Measurements from ENCODE around the gene PRMT3. TPM values are rescaled to one million over a fixed set of nuclear protein-coding genes. Genes with fewer than 3 reads are reported as not detected.

PRMT3 gene
- total and polyA plus RNA-seq, 2 of the 4 experiments (the other 2 are of a cell fraction), result 8.8 to 11.3 TPM

DNA sequence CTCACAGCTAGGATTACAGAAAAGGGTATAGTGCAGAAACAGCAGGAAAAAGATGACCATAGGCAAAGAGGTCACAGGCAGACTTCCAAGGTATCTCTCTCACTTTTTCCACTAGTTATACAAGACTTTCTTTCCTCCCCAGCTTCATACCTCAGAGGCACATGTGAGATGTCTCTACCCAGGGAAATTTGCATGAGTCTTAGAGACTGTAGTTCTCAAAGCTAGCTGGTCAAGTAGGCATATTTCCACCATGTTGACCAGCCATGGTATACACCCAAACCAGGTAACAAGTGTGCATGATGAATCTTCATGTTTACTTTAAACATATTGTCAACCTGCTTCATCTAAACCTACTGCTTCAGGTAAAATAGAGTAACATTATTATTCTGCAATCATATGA lies 27.9 kb downstream of the PRMT3 start:
- Histone ChIP-seq H3K27ac (ENCODE audit: insufficient read depth, low read length) (no peak overlapping the region), H3K79me1 (ENCODE audit: low read depth in 1 of 2, low read length in 2 of 2) (no peaks in the 10 kb centered on the region), H2BK5ac (ENCODE audit: low read depth, low read length, poor library complexity, severe bottlenecking) (no peak overlapping the region), H4K20me1 (ENCODE audit: insufficient read depth, low read length) (no peaks in the 10 kb centered on the region), H4K8ac (ENCODE audit: low read depth in 2 of 2, low read length in 2 of 2) (no peak overlapping the region), H3K23ac (ENCODE audit: low read depth, low read length) (no peak overlapping the region), H3K4me1 (ENCODE audit: control insufficient read depth, insufficient read depth, low read length) (no peaks in the 10 kb centered on the region), H3K56ac (ENCODE audit: extremely low read depth, insufficient read depth, low read length) (no peak overlapping the region), H3K4me2 (ENCODE audit: low read depth, low read length) (no peak overlapping the region), H2BK15ac (ENCODE audit: low read depth, low read length) (no peak overlapping the region), H3K9me1 (ENCODE audit: insufficient read depth, low read length) (peaks cover 5% of the 10 kb centered on the region; the same call in 1 of the 2 replicates), H2AFZ (replicated peaks; ENCODE audit: low read length, poor library complexity) (no peak overlapping the region), H2AK9ac (replicated peaks; ENCODE audit: low read depth, low read length, poor library complexity) (no peak overlapping the region), H3K36me3 (ENCODE audit: control insufficient read depth, insufficient read depth, low read length) (0 out of 2 replicates have a peak, but pooled peaks cover 1% of the 10 kb centered on the region), H3K9ac (ENCODE audit: low read depth, low read length) (no peak overlapping the region), H2BK120ac (ENCODE audit: low read depth, low read length) (no peak overlapping the region), H3K18ac (ENCODE audit: low read depth, low read length) (no peak overlapping the region), H4K5ac (ENCODE audit: low read depth, low read length) (no peak overlapping the region), H3K14ac (replicated peaks; ENCODE audit: low read depth, low read length) (no peak overlapping the region), H3K4ac (ENCODE audit: low read depth, low read length) (no peak overlapping the region), H3K9me3 (ENCODE audit: control insufficient read depth, insufficient read depth, low read length) (no peaks in the 10 kb centered on the region), H2AK5ac (ENCODE audit: low read depth, low read length) (no peak overlapping the region), H3K4me3 (ENCODE audit: insufficient read depth, low read depth, low read length) (no peak overlapping the region), H4K91ac (ENCODE audit: insufficient read depth, low read depth, low read length) (no peak overlapping the region), H2BK20ac (ENCODE audit: low read depth, low read length) (no peak overlapping the region), H3K27me3 (ENCODE audit: control insufficient read depth, insufficient read depth, low read length) (no peaks in the 10 kb centered on the region)
- ATAC-seq (ENCODE audit: low read depth) (no peak), DNase-seq (no peak)
- in situ Hi-C loops (cut with MboI; ENCODE audit: low sequenced_read_pairs) (no loop called here), dilution Hi-C loops (cut with HindIII; ENCODE audit: low sequenced_read_pairs, unreplicated experiment) (no loop called here), intact Hi-C loops (cut with micrococcal nuclease) (no loop called here)
- TF ChIP-seq RFX5 (IDR thresholded peaks at IDR 0.05; ENCODE audit: low read depth, low read length), result no peak
- no peak for TF ChIP-seq CEBPB (IDR thresholded peaks at IDR 0.05; ENCODE audit: low read depth, low read length)
- TF ChIP-seq POLR2A (IDR thresholded peaks at IDR 0.05; ENCODE audit: low read depth, low read length), result no peak
- TF ChIP-seq CHD1 (IDR thresholded peaks at IDR 0.05; ENCODE audit: low read depth, low read length), result no peak
- TF ChIP-seq MXI1 (IDR thresholded peaks at IDR 0.05; ENCODE audit: borderline replicate concordance, low read depth, low read length), result no peak
- no peak for TF ChIP-seq RCOR1 (IDR thresholded peaks at IDR 0.05; ENCODE audit: insufficient replicate concordance, low read length)
- no peak for TF ChIP-seq MAFK (IDR thresholded peaks at IDR 0.05; ENCODE audit: low read depth, low read length)
- TF ChIP-seq RAD21 (IDR thresholded peaks at IDR 0.05; ENCODE audit: low read length), result no peak
- no peak for TF ChIP-seq SMC3 (IDR thresholded peaks at IDR 0.05; ENCODE audit: low read depth, low read length)
- TF ChIP-seq FOS (IDR thresholded peaks at IDR 0.05; ENCODE audit: low read depth, low read length), result no peak
- TF ChIP-seq, protein P1, sequence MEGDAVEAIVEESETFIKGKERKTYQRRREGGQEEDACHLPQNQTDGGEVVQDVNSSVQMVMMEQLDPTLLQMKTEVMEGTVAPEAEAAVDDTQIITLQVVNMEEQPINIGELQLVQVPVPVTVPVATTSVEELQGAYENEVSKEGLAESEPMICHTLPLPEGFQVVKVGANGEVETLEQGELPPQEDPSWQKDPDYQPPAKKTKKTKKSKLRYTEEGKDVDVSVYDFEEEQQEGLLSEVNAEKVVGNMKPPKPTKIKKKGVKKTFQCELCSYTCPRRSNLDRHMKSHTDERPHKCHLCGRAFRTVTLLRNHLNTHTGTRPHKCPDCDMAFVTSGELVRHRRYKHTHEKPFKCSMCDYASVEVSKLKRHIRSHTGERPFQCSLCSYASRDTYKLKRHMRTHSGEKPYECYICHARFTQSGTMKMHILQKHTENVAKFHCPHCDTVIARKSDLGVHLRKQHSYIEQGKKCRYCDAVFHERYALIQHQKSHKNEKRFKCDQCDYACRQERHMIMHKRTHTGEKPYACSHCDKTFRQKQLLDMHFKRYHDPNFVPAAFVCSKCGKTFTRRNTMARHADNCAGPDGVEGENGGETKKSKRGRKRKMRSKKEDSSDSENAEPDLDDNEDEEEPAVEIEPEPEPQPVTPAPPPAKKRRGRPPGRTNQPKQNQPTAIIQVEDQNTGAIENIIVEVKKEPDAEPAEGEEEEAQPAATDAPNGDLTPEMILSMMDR (conservative IDR thresholded peaks at IDR 0.05; ENCODE audit: low read depth, low read length), result no peak
- TF ChIP-seq NFE2L2 (IDR thresholded peaks at IDR 0.05; ENCODE audit: low read depth, low read length), result no peak
- TF ChIP-seq, protein P2, sequence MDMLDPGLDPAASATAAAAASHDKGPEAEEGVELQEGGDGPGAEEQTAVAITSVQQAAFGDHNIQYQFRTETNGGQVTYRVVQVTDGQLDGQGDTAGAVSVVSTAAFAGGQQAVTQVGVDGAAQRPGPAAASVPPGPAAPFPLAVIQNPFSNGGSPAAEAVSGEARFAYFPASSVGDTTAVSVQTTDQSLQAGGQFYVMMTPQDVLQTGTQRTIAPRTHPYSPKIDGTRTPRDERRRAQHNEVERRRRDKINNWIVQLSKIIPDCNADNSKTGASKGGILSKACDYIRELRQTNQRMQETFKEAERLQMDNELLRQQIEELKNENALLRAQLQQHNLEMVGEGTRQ (IDR thresholded peaks at IDR 0.05; ENCODE audit: low read depth, low read length), result no peak
- POLR2A ChIA-PET (ENCODE audit: unreplicated experiment), result no interaction called here
- BruUV-seq (replicated peaks), result no TSS peak
- CTCF ChIA-PET, result no interaction called here
